Coronary artery (tissue), 2 donors: ENCODE results near the gene CASP10.
A peak's percentile ranks its signal among the peaks of the same experiment; 100 is the strongest.
"Not testable (repeated sequence)": the region's sequence is repeated elsewhere in the genome, so short reads cannot be mapped to it uniquely, and the experiment has no call there.

Source experiments
- DNase-seq: peaks from one replicate; pipeline ENCODE4 v3.0.0-alpha.2; 2017; ENCODE audit warnings: low spot score
- H3K27ac ChIP-seq, 2 donors: fragments of 200-600 bp; sonication (generic); one replicate each; pipeline ENCODE4 v1.5.1; 2016 to 2019
- H3K4me3 ChIP-seq: fragments of 200-600 bp; sonication (generic); 2 replicates; pipeline ENCODE4 v1.5.1; 2016; ENCODE audit warnings: mild to moderate bottlenecking, moderate library complexity
- CTCF ChIP-seq: fragments of 200-600 bp; sonication (generic); IDR thresholded peaks from one replicate; pipeline ENCODE4 v1.5.1; 2019; ENCODE audit warnings: antibody characterized with exemption

CASP10 gene

GRCh38 chr2:201174687-201175086 lies 8.3 kb upstream of the CASP10 start:
- DNase-seq, result no peak
- H3K4me3 ChIP-seq, result no peak overlapping the region
- no peak for TF ChIP-seq CTCF
- H3K27ac ChIP-seq, result no peak overlapping the region

- DNase-seq, result no peak
- H3K27ac ChIP-seq, result no peak overlapping the region
- TF ChIP-seq CTCF, result no peak
- H3K4me3 ChIP-seq, result no peak overlapping the region
Observed at GRCh38 chr2:201176081-201176481, 6.9 kb upstream of the CASP10 start.

- Histone ChIP-seq H3K27ac (no peak overlapping the region), H3K4me3 (no peak overlapping the region)
- no peak for DNase-seq
- no peak for TF ChIP-seq CTCF
Observed at GRCh38 chr2:201180010-201180409, 2.9 kb upstream of the CASP10 start.

- H3K27ac ChIP-seq, result peak overlapping the region in 1 of 2 donors; percentile 42
Observed at GRCh38 chr2:201183365-201183727, 405 bp downstream of the CASP10 start.

GRCh38 chr2:201183835-201184234 lies 894 bp downstream of the CASP10 start:
- not testable (repeated sequence) for DNase-seq
- H3K27ac ChIP-seq, result peak overlapping the region in 1 of 2 donors; percentile 26
- peak overlapping the region; percentile 58 for H3K4me3 ChIP-seq

More at GRCh38 chr2:201183365-201183727, 405 bp downstream of the CASP10 start:
- no peak for DNase-seq
- H3K4me3 ChIP-seq, result peak overlapping the region; percentile 58
- TF ChIP-seq CTCF, result no peak

GRCh38 chr2:201184248-201184647 lies 1.3 kb downstream of the CASP10 start:
- DNase-seq, result not testable (repeated sequence)
- Histone ChIP-seq H3K27ac (peak overlapping the region in 1 of 2 donors; percentile 26), H3K4me3 (peak overlapping the region; percentile 58)

GRCh38 chr2:201185863-201186262 lies 2.9 kb downstream of the CASP10 start:
- TF ChIP-seq CTCF, result no peak
- DNase-seq, result no peak
- no peak overlapping the region for H3K27ac ChIP-seq
- no peak overlapping the region for H3K4me3 ChIP-seq

GRCh38 chr2:201186982-201187381 lies 4.0 kb downstream of the CASP10 start:
- no peak for DNase-seq
- TF ChIP-seq CTCF, result no peak
- H3K4me3 ChIP-seq, result no peak overlapping the region
- H3K27ac ChIP-seq, result no peak overlapping the region
